HG03575 (cell line): ENCODE measurements around the gene URGCP.

ENCODE experiments used
- ATAC-seq: cut with Tn5 transposase; IDR thresholded peaks from one replicate; pipeline ENCODE4 v1.9.1; 2021; ENCODE audit not compliant: unreplicated experiment, insufficient number of reproducible peaks, low FRiP score; ENCODE audit errors: extremely low read depth

The URGCP gene

GRCh38 chr7:43906331-43907010 lies at the start of gene URGCP:
Gene URGCP (minus strand): TSS chr7:43906596. CDS start chr7:43906575, 21 bp downstream.
- ATAC-seq: no peak

DNA sequence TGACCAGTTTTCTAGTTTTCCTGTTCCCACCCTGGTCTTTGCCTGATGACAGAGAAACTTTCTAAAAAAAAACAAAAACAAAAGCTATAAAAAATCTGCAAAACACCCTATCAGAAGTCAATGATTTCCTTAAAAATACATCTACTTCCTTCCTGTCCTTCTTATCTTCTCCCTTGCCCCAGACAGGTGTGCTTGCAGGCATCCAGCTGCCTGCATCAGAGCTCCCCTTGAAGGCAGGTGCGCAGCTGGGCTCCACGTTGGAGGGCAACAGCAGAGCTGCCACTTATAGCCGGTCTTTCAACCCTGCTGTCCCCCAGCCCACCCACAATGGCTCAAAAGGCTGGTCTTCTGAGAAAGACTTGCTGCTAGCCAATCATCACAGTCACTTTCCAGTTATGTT lies 49.6 kb upstream of the URGCP start:
- ATAC-seq: no peak

DNA sequence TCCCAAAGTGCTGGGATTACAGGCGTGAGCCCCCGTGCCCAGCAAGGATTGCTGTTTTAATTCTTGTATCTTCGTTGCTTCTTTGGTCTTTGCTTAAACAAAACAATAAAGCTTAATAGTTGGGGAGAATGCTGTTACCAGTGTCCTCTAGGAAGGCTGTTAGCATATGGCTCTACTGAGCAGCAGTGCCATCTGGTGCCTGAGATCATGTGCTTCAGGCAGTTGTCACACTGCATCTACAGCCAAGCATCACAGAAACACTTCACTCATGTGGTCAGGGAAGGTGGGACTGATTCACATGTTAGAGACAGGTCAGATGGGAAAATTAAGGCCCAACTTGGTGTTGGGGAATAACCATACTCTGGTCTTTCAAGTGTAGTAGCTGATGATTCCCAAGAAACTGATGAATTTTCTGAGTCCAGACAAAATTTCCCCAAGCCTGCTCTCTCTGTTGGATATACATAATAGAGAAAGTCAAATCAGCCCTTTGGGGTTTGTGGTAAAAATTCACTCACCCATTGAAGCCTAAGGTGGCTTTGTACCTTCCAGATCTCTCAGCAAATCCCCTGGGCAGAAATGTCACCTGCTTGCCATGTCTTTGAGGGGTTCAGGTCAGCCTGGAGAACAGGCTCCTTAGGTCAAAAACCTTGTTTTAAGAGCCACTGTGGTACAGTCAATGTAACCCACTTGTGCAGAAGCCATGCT lies 48.3 kb upstream of the URGCP start:
- ATAC-seq: no peak

DNA sequence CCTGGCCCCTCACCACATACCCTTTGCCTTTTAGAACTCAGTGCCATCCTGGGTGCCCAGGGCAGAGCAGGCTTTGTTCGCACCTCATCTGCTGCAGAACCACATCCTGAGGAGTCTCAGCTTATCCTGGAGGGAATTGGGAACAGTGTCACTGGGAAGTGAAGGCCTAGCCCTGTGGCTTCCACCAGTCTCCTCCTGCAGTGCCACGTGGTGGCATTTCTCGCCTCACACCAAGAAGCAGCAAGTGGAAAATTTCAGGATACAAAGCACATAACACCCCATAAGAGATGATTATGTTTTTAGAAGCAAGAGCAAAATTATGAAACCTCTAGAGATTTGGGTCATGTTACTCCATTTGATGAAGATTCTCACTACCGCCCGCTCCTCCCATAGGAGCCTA lies 46.7 kb upstream of the URGCP start:
- no peak for ATAC-seq

- no peak for ATAC-seq
Observed at GRCh38 chr7:43952028-43952427, 45.6 kb upstream of the URGCP start.

DNA sequence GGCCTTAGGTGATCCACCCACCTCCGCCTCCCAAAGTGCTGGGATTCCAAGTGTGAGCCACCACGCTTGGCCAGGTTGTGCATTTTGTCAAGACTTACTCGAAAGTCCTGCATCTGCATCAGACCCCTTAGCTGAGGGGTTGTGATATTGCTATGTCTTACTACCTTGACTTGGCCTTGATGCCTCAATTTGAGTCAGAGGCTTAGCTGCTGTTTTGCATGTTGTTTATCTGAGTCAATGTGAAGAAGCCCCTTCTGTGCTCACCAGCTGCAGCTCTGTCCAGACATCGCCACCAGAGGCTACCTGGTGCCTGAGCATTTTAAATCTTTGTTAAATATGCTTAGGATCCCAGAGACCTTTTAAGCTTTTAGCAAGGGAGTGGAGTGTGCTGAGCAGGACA lies 37.9 kb upstream of the URGCP start:
- ATAC-seq: no peak

DNA sequence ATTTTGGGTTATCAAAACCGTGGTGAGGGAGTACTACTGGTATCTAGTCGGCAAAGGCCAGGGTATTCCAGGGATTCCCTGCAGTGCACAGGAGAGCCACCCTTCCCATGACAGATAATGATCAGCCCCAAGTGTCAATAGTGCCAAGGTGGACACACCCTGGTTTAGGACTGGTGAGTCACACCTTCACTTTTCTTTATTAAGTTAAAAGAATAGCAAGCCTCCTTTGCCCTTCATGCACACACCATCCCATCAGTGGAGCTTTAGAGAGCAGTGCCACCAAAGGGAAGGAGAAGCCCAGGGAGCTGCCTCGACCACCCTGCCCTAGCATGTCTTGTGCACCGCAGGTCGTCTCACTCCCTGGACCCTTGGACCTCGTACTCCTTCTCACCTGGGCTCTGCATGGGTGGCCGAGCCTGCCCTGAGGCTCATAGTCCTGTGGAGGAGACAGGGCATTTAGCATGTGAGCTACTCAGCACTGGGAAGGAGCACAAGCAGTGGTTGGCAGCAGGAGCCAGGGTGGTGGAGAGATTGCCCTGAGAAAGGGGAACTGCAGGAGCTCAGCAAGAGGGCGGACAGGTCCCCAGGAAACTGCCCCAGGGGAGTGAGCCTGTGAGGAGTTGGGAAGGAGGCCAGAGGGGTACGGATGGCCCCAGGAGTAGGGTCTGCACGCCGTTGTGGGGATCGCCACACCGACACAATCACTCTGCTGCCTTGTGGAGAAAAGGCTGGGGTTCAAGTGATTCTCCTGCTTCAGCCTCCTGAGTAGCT lies 37.2 kb upstream of the URGCP start:
- ATAC-seq: no peak

DNA sequence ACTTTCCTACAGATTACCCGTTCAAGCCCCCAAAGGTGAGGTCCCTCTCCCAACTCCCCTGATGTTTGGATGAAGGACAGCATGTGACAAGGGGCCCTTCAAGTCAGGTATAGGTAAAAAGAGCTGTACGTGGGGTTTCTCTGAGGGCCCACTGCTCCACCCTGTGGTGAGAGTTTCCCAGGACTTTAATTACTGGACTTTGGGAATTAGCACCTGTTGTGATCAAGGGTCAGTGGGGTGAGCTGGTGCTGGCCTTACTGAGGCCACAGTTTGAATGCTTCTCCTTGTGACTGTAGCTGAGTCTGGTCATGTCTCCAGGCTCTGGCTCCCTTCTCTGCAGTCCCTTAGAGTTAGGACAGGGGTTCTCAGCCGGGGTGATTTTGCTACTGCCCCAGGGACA lies 36.6 kb upstream of the URGCP start:
- ATAC-seq: no peak

- no peak for ATAC-seq
Observed at GRCh38 chr7:43942250-43942649, 35.9 kb upstream of the URGCP start.

DNA sequence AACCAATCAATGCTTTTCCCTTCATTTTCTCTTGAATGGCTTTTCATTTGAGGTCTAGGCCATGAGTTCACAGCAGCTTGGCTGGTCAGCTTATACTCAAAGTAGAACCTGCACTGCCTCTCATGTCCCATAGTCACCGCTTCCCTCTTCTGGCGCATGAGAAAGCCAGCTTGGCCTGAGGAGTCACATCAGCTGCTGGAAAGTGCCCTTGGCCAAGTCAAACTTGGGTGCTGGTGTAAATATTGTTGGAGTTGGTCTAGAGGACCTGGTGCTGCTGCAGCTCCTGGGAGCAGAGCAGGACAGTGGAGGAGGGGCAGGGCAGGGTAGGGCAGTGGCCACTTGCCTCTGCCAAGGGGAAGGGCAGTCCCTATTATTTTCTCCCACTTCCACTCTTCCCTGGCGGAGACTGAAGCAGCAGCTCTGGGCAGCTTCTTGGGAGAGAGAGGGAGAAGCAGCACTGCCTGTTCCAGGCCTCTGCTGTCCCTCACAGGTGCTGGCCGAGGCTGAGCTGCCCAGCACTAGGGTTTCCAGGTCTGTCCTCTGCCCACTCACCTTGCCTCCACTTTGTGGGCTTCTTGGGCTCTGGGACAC lies 32.6 kb upstream of the URGCP start:
- no peak for ATAC-seq

DNA sequence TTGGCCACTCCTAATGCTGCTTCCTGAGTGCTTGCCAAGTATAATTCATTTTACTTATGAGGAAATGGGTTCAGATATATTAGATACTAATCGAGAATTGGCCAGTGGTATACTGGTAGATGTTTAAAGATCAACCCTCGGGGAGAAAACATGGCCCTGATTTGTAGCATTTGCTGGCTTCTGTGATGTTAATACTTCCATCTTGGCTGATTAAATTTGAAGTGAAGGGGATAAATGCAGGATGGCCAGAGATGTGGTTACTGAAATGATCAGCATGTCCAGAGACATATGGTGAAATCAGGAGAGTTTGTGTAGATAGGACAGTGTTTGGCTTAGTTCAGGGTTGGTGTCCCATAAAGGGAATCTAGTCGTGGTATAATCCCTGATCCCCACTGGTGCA lies 31.0 kb upstream of the URGCP start:
- no peak for ATAC-seq

DNA sequence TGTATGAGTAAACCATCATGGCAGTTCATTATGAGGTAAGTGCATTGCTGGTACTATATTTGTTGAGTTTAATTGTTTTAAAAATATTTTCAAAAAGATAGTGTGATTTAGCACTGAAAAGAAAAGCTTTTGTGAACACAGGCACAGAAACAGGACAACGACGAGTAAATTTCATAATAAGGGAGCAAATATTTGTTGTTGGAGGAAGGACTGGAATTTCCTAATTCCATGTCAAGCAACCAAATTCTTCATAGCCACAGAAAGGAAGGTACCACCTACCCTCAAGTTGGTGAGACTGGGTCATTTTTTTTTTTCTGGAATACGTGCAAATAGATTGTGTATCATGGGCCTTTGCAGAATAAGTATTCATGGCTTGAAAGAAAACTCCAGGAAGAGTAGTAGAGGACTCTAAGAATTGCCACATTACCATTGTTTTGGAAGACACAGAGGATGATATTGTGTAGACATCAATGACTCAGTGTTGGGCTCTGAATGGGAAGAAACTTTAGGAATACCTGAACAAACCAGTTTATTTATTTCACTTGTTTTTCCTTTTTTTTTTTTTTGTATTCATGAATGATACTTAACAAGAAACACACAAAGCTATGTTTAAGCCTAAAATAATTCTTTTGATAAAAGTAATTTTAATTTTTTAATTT lies 27.6 kb upstream of the URGCP start:
- ATAC-seq: no peak

- no peak for ATAC-seq
Observed at GRCh38 chr7:43931346-43931745, 24.9 kb upstream of the URGCP start.

DNA sequence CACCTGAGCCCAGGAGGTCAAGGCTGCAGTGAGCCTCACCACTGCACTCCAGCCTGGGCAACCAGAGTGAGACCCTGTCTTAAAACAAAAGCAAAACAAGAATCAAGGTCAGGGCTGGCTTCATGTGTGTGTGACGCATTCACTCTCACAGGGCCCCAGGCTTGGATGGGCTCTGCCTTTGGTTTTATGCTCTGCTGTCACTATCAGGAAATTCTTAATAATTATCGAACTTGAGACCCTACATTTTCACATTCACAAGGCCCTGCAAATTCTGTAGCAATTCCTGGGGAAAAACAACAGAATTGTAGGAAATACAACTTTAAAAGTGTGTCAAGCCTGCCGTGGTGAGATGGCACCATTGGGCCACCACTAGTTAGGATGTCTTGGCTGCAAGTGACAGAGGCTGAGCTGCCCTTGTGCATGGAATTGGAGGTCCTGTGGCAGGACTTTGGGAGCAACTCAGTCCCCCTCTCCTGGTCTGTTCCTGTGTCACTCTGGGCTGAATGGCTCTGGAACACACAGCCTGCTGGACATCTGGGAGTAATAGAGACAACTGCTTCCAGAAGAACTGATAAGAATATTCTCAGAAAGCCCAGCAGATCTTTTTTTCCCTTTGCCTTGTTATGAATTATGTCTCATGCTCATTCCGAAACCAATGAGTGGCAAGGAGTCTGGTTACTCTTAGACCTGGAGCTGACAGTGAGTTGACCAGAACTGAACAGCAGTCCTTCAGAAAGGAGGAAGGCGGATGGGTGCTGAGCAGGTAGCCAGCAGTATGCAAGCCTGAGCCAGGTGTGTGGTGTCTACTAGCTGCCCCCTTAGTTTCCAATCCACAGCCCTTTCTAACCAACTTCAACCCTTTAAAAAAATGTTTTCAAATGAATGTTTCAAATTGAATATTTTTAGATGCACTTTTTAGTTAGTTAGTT lies 23.4 kb upstream of the URGCP start:
- no peak for ATAC-seq

DNA sequence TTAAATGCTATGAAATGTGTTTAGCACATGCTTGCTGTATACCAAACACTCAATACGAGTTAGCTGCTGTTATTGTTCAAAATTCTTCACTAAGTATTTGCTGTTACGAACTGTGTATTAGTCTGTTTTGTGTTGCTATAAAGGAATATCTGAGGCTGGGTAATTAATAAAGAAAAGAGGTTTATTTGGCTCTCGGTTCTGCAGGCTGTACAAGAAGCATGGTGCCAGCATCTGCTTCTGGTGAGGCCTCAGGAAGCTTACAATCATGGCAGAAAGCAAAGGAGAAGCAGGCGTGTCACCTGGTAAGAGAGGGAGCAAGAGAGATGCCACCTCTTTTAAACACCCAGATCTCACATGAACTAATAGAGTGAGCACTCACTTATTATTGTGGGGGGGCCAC lies 21.4 kb upstream of the URGCP start:
- ATAC-seq: no peak

GRCh38 chr7:43926798-43927123 lies 20.4 kb upstream of the URGCP start:
- ATAC-seq: no peak

GRCh38 chr7:43925984-43926797 lies 19.8 kb upstream of the URGCP start, which contains the start of gene UBE2D4:
Gene UBE2D4 (plus strand): TSS chr7:43926436. CDS start chr7:43926533, 97 bp downstream.
- peak; percentile 73 for ATAC-seq
